Endothelial cell of umbilical vein (primary cell): ENCODE measurements around the gene LRRC61. TPM values are rescaled to one million over a fixed set of nuclear protein-coding genes. Genes with fewer than 3 reads are reported as not detected.
A peak's percentile ranks its signal among the peaks of the same experiment; 100 is the strongest.

Experiments
- BruUV-seq: library from RNA; stranded (reverse); fragments of 400-500 nt; replicated peaks from 2 replicates; lab custom pipeline; 2021; lab: Mats Ljungman, UMichigan
- CTCF ChIA-PET: fragments of 300-600, 350-600 bp; sonication (Branson Sonifier 250); formaldehyde crosslinking; loops from one replicate; lab custom pipeline; 2021; ENCODE audit warnings: antibody characterized with exemption, inconsistent platforms; lab: Charles Lee
- POLR2A ChIA-PET: fragments of 300-600, 350-600 bp; sonication (Branson Sonifier 250); formaldehyde crosslinking; loops from one replicate; lab custom pipeline; 2021; ENCODE audit warnings: antibody characterized with exemption, inconsistent platforms; lab: Charles Lee
- DNase-seq: peaks from one replicate; pipeline ENCODE4 v3.0.0-alpha.2; 2011; ENCODE audit warnings: low read depth, low spot score
- FAIRE-seq: peaks from 2 replicates; lab custom pipeline; 2011; peaks lifted over from hg19 to GRCh38; lab: Jason Lieb, UNC
- H2AFZ ChIP-seq: 2 replicates; pipeline ENCODE4 v1.6.0; 2012; ENCODE audit warnings: low read depth, low read length, control low read depth, inconsistent platforms
- H3K27ac ChIP-seq: 2 replicates; pipeline ENCODE4 v1.5.1; 2011; ENCODE audit warnings: low read depth, mild to moderate bottlenecking, control low read depth, low read length, moderate library complexity; ENCODE audit not compliant: insufficient read depth
- H3K27me3 ChIP-seq, 2 experiments: 2 replicates each; pipeline versions ENCODE4 v1.6.0 to v1.6.1; 2011; ENCODE audit warnings: low read length in 2 of 2, mixed read lengths in 1 of 2; ENCODE audit not compliant: control insufficient read depth in 2 of 2, insufficient read depth in 2 of 2
- H3K36me3 ChIP-seq, 2 experiments: 2 replicates in 1 of 2; 3 replicates in 1 of 2; pipeline ENCODE4 v1.5.1; 2011; ENCODE audit warnings: low read length in 2 of 2, mild to moderate bottlenecking in 1 of 2, moderate library complexity in 1 of 2; ENCODE audit not compliant: control insufficient read depth in 2 of 2, insufficient read depth in 2 of 2; ENCODE audit errors: extremely low read depth in 1 of 2
- H3K4me1 ChIP-seq: 3 replicates; pipeline ENCODE4 v1.5.1; 2011; ENCODE audit warnings: mild to moderate bottlenecking, low read length; ENCODE audit not compliant: control insufficient read depth, insufficient read depth; ENCODE audit errors: extremely low read depth
- H3K4me2 ChIP-seq: 2 replicates; pipeline ENCODE4 v1.6.1; 2011; ENCODE audit warnings: low read length, control low read depth, mixed read lengths; ENCODE audit not compliant: insufficient read depth
- H3K4me3 ChIP-seq, 3 experiments: fragments of 200-600 bp in 1 of 3; sonication (generic), shearing (Covaris generic) in 1 of 3; replicated peaks in 1 of 3; 2 replicates each; pipeline ENCODE4 v1.5.1; 2011 to 2016; ENCODE audit warnings: control low read depth in 3 of 3, low read length in 3 of 3, mild to moderate bottlenecking in 2 of 3, inconsistent platforms in 1 of 3, low read depth in 1 of 3, moderate library complexity in 1 of 3; ENCODE audit not compliant: insufficient read depth in 1 of 3
- H3K79me2 ChIP-seq: 2 replicates; pipeline ENCODE4 v1.6.0; 2012; ENCODE audit warnings: low read length, inconsistent platforms; ENCODE audit not compliant: control insufficient read depth, insufficient read depth
- H3K9ac ChIP-seq: replicated peaks from 2 replicates; pipeline ENCODE3; 2011; ENCODE audit warnings: low read length, control low read depth; ENCODE audit not compliant: insufficient read depth; ENCODE audit errors: extremely low read depth
- H3K9me1 ChIP-seq: replicated peaks from 3 replicates; pipeline ENCODE4 v1.6.0; 2011; ENCODE audit warnings: mild to moderate bottlenecking, low read length; ENCODE audit not compliant: control insufficient read depth, insufficient read depth; ENCODE audit errors: extremely low read depth
- H3K9me3 ChIP-seq: replicated peaks from 2 replicates; pipeline ENCODE4 v1.5.1; 2012; ENCODE audit warnings: low read length, inconsistent platforms; ENCODE audit not compliant: control insufficient read depth, insufficient read depth
- H4K20me1 ChIP-seq: replicated peaks from 2 replicates; pipeline ENCODE3; 2011; ENCODE audit warnings: mild to moderate bottlenecking, low read length; ENCODE audit not compliant: control insufficient read depth, insufficient read depth; ENCODE audit errors: extremely low read depth
- CTCF ChIP-seq, 2 donors: IDR thresholded peaks; 1 replicate in 1 of 2; 2 replicates in 1 of 2; pipeline ENCODE4 v1.5.1; 2011; ENCODE audit warnings: low read length in 2 of 2, mild to moderate bottlenecking in 2 of 2, moderate library complexity in 2 of 2, control low read depth in 1 of 2, inconsistent platforms in 1 of 2, low read depth in 1 of 2; ENCODE audit not compliant: insufficient read depth in 1 of 2; ENCODE audit errors: extremely low read depth in 1 of 2
- EZH2 ChIP-seq: IDR thresholded peaks from 2 replicates; pipeline ENCODE4 v1.6.1; 2012; ENCODE audit warnings: borderline replicate concordance, low read depth, mild to moderate bottlenecking, moderate library complexity, low read length, inconsistent platforms; ENCODE audit not compliant: severe bottlenecking
- FOS ChIP-seq: IDR thresholded peaks from 2 replicates; pipeline ENCODE4 v1.6.1; 2011; ENCODE audit warnings: mild to moderate bottlenecking, low read length, moderate library complexity, borderline replicate concordance; ENCODE audit not compliant: insufficient read depth
- GATA2 ChIP-seq: IDR thresholded peaks from 2 replicates; pipeline ENCODE4 v1.7.0; 2011; ENCODE audit warnings: low read depth, mild to moderate bottlenecking, moderate library complexity, mixed read lengths, low read length; ENCODE audit not compliant: insufficient read length, insufficient read depth
- JUN ChIP-seq: IDR thresholded peaks from 2 replicates; pipeline ENCODE4 v1.6.1; 2011; ENCODE audit warnings: borderline replicate concordance, low read depth; ENCODE audit not compliant: insufficient read length, insufficient read depth
- MAX ChIP-seq: IDR thresholded peaks from 2 replicates; pipeline ENCODE4 v1.6.1; 2011; ENCODE audit not compliant: insufficient read depth, insufficient read length
- MYC ChIP-seq: IDR thresholded peaks from one replicate; pipeline ENCODE4 v1.6.1; 2011; ENCODE audit warnings: mild to moderate bottlenecking, low read depth, low read length
- POLR2A ChIP-seq: IDR thresholded peaks from 2 replicates; pipeline ENCODE4 v1.6.1; 2012; ENCODE audit warnings: low read depth, mild to moderate bottlenecking, control low read depth, low read length
- POLR2AphosphoS5 ChIP-seq: IDR thresholded peaks from 2 replicates; pipeline ENCODE4 v1.6.1; 2012; ENCODE audit warnings: low read depth, mild to moderate bottlenecking, control low read depth, low read length, moderate library complexity; ENCODE audit not compliant: insufficient read depth
- dilution Hi-C: fragments of 300-500 bp; cut with MboI; formaldehyde crosslinking; loops from one replicate; pipeline ENCODE4 v1.15.0; 2019; ENCODE audit warnings: low sequenced_read_pairs; ENCODE audit not compliant: extremely low pct_ligation_motif_present
- intact Hi-C: fragments of 100-400 bp; cut with micrococcal nuclease; formaldehyde crosslinking; loops from one replicate; pipeline ENCODE4 v1.10.0; 2022
- polyA plus RNA-seq, 4 experiments: library from polyadenylated mRNA; depleted of rRNA in 3 of 4; stranded (reverse) in 3 of 4; unstranded in 1 of 4; fragments of >200 nt; gene quantifications; 2 replicates each; pipeline versions ENCODE4 v1.2.1 to v1.2.3, GENCODE V29; 2011 to 2012; ENCODE audit warnings: missing spikeins in 1 of 4
- total RNA-seq: library from RNA; stranded (reverse); gene quantifications from 2 replicates; pipeline ENCODE4 v1.2.3, GENCODE V29; 2021

The LRRC61 gene
- total and polyA plus RNA-seq, 2 donors (not counting 3 experiments of a cell fraction or from before 2014, with no cell fraction given) = 0.72 TPM; not detected in 1

GRCh38 chr7:150341263-150342120, 18.3 kb downstream of the LRRC61 start, which contains the start of gene RARRES2:
TSS of gene RARRES2 (minus strand) at chr7:150341629. CDS start at chr7:150340609, 1,020 bp downstream.
- Histone ChIP-seq H3K27me3 (peaks cover 28 to 35% of the 10 kb centered on the region in 2 experiments), H3K79me2 (no peaks in the 10 kb centered on the region), H3K9ac (no peak within 1 kb of the TSS), H3K4me2 (no peak within 1 kb of the TSS), H3K9me3 (no peaks in the 10 kb centered on the region), H3K9me1 (no peaks in the 10 kb centered on the region), H3K4me3 (no peak within 1 kb of the TSS), H3K4me1 (no peaks in the 10 kb centered on the region), H3K36me3 (no peaks in the 10 kb centered on the region), H4K20me1 (no peaks in the 10 kb centered on the region), H2AFZ (no peak within 1 kb of the TSS), H3K27ac (no peak within 1 kb of the TSS)
- no TSS peak for BruUV-seq
- ChIA-PET CTCF (no interaction called here), POLR2A (no interaction called here)
- dilution Hi-C loops (no loop called here), intact Hi-C loops (no loop called here)
- TF ChIP-seq CTCF (IDR thresholded peaks at IDR 0.05; ENCODE audit: extremely low read depth in 1 of 2, insufficient read depth in 1 of 2, low read depth in 1 of 2, low read length in 2 of 2) (no peak), POLR2AphosphoS5 (no peak), GATA2 (no peak), EZH2 (peak; percentile 8)
- FAIRE-seq (no peak), DNase-seq (no peak)

- H3K27ac ChIP-seq = no peak overlapping the region
- BruUV-seq = no TSS peak
- no peak overlapping the region for H3K4me3 ChIP-seq
- H3K9me1 ChIP-seq = no peaks in the 10 kb centered on the region
- H3K36me3 ChIP-seq = no peaks in the 10 kb centered on the region
- peaks cover 28 to 35% of the 10 kb centered on the region in 2 experiments for H3K27me3 ChIP-seq
- no peak overlapping the region for H3K9ac ChIP-seq
- no peak overlapping the region for H2AFZ ChIP-seq
- dilution Hi-C loops = no loop called here
- ChIA-PET POLR2A (no interaction called here), CTCF (no interaction called here)
- no peaks in the 10 kb centered on the region for H4K20me1 ChIP-seq
- DNase-seq = no peak
- H3K4me2 ChIP-seq = no peak overlapping the region
- H3K79me2 ChIP-seq = no peaks in the 10 kb centered on the region
- intact Hi-C loops = no loop called here
- no peak for FAIRE-seq
- no peaks in the 10 kb centered on the region for H3K4me1 ChIP-seq
- no peaks in the 10 kb centered on the region for H3K9me3 ChIP-seq
- TF ChIP-seq MYC = no peak
- no peak for TF ChIP-seq JUN
- TF ChIP-seq POLR2AphosphoS5 = no peak
- no peak for TF ChIP-seq MAX
- TF ChIP-seq EZH2 = no peak
- no peak for TF ChIP-seq GATA2
- no peak for TF ChIP-seq POLR2A
- no peak for TF ChIP-seq CTCF (IDR thresholded peaks at IDR 0.05; ENCODE audit: extremely low read depth in 1 of 2, insufficient read depth in 1 of 2, low read depth in 1 of 2, low read length in 2 of 2)
- no peak for TF ChIP-seq FOS
Measured at GRCh38 chr7:150342121-150342408, 18.9 kb downstream of the LRRC61 start.
